HG03558 (cell line): ENCODE data around the gene PPFIA4.
"Not testable (repeated sequence)": the region's sequence is repeated elsewhere in the genome, so short reads cannot be mapped to it uniquely, and the experiment has no call there.

ENCODE experiments used
- ATAC-seq: cut with Tn5 transposase; IDR thresholded peaks from one replicate; pipeline ENCODE4 v1.9.1; 2021; ENCODE audit warnings: moderate number of reproducible peaks; ENCODE audit not compliant: unreplicated experiment; ENCODE audit errors: extremely low read depth

The PPFIA4 gene

DNA sequence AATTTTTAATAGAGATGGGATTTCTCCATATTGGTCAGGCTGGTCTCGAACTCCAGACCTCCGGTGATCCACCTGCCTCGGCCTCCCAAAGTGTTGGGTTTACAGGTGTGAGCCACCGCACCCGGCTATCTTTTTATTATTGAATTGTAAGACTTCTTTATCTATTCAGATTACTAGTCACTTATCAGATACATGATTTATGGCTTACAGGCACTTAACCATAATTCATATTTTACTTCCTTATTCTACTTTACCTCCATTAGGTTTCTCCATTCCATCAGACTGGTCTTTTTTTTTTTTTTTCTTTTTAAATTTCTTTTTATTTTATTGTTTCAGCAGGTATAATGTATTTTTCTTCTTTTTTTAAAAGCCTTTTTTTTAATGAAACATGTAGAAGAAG is 14.7 kb upstream of the PPFIA4 start:
- ATAC-seq: no peak

DNA sequence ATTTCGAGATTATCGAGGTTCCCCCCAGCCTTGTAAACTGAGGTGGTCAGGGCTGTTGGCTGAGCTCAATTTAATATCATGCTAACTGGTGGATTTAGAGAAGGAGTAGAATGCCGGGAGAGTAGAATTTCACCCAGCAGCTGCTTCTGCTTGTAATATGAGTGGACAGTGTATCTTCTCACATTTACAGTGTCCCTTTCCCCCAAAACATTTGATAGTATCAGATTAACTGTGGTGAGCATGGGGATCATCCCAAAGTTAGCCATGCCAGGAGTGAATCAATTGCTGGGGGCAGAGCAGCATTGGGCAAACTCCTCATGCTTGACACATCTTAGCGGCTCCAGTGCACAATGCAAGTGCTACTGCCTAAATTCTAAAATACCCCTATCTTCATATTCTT is 9.2 kb upstream of the PPFIA4 start:
- no peak for ATAC-seq

DNA sequence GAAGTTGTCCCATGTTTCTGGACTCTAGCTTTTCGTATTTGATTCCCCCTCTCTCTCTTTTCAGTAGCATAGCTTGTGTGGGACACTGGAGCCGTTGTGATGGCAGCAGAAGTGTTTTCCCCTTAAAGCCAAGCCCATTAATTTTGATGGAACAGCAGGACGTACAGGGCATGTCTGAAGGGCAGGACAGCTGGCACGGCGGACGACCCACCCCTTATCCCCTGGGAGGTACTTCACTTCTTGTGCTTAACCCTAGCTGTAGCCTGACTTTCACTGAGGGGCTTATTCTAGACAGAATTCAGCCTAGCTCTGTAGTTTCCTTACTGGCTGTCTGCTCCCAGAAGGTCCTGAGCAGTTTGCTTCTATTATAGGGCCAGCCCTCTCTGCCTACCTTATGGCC is 8.6 kb upstream of the PPFIA4 start:
- ATAC-seq: no peak

DNA sequence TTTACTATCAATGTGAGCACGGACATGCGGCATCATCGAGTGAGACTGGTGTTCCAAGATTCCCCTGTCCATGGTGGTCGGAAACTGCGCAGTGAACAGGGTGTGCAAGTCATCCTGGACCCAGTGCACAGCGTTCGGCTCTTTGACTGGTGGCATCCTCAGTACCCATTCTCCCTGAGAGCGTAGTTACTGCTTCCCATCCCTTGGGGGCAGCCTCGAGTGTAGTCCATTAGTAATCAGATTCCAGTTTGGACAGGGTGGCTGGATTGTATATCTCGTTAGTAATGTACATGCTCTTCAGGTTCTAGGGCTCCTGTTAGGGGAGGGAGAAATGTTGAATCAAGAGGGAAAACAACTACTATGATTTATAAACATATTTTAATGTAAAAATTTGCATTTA is 3.4 kb upstream of the PPFIA4 start:
- not testable (repeated sequence) for ATAC-seq

DNA sequence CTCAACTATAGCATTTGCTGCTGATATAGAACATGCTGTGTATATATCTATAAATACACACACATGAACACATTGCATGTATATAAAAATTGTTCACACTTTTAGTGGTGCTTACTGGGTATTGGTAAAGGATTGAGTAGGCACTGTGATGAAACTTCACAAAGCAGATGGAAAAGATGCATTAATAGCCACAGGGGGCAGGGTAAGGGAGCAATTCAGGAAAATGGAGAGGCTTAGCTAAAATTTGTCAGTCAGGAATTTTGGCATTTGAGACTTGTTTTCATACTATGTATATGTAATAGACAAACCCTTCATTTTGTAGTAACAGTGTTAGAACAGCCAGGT is 633 bp upstream of the PPFIA4 start:
- ATAC-seq: no peak

DNA sequence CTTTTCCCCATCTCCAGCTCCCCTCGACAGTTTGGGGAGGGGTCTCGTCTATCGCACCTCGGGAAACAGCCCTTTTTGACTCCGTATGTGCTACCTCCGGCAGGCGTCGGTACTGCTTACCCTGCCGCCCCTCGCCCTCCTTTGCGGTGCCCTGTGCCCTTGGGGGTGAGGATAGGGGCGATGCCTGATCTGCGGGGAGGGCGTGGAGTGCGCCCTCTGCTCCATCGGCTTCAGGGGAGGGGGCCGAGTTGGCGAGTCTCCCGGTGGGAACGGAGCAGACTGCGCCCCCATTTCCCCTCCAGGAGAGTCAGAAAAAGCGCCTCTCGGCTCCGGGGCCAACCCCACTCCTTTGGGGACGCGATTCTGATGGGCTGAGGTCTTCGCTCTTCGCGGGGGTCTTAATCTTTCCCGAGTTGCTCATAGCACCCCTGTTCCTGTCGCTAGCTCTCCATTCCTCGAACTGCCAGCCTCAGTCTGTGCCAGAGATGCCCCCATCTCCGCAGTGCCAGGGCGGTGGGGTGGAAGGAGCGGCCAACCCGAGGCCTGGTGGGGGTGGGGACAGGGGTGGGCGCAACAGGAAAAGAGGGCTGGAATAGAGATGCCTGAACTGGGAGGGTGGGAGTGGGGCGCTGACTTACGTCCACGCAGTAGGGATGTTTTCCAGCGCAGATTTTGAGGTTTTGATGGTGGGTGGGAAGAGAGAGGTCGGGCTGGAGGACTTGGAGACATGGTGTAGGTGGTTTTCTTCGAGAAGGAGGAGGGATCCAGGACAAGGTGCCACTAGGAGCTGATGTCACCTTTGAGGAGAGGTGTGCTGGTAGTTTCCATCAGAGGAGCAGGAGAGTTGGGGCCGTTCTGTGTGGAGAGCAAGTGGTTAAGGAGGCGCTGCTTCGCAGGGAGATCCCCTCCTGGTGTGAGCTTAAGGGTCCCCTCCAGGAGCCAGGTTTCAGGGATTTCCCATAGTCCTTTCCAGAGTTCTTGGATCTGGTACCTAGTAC is 674 bp downstream of the PPFIA4 start:
- ATAC-seq: no peak

DNA sequence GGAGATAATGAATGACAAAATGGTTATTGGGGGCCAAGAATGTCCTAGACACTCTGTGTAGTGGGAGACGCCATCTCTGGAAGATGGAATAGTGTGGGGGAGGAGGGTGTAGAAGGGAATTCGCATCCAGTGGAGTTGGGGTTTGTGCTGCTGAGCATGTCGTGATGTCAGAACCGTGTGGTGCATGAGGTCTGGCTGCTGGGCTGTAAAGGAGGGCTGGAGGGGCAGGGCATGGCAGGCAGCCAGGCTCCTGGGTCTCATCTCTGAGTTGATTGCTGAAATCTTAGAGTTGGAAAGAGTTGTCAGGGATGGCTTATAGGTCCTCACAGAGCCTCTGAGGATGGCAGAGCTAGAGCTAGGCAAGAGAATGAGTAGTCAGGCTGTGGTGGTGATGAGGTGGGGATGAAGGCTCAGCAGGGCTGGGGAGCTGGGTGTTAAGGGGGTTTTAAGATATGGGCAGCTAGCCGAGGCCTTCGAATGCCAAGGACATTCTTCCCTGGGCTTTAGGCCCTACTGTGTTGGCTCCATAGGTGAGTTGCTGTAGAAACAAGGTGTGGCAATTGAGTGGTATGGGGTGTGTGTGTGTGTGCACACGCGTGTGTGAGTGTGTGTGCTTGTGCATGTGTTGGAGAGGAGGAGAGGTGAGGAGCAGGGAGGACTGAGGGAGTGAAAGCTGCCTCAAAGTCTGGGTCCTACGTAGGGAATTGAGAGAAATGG is 1.9 kb downstream of the PPFIA4 start:
- no peak for ATAC-seq

DNA sequence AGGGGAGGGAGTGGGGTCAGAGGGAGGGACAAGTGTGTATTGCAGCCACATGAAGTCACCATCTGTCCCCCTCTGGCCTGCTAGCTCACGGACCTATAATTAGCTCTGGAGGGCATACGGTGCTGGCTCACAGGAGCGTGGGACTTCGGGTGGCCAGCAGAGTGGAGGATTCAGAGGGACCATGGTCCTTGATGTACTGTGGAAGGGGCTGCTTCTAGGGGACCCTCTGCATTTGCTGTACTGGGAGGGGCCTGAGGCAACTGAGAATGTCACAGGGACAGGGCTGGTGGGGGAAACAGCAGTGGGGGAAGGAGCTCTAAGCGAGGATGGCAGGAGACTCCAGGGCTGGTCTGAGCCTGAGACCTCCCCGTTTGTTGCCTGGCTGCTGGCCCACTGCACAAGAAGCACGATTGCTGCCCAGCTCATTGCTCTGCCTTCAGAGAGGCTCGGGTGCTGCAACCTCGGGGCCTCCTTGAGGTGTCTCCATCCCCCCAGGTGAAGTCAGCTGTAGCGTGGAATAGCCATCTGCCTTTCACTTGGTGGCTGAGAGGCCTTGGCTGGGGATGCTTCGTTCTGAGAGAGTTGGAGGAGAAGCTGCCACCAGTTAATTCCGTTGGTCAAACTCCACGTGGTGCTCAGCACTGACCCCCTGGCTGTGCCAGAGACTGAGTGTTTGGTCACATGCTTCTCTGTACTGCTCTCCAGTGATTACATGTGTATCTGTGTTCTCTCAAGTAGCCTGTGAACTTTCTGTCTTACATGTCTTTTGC is 2.7 kb downstream of the PPFIA4 start:
- no peak for ATAC-seq

DNA sequence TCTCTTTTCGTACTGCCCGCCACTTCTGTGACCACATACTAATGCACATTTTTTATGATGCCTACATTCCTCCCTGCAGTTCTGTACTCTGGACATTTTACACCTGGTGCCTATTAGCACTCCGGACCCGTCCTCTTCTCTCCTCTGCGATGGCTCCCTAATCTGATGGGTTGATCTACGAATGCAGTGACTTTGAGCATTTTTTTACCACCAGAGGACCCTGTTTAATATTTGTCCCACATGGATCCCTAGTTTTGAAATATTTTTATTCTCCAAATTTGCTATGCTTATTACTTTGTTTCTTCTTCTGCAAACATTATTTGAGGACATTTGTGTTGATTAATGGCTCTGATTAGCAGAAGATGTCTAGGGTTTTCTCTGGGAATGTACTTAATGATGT is 5.2 kb downstream of the PPFIA4 start:
- no peak for ATAC-seq

DNA sequence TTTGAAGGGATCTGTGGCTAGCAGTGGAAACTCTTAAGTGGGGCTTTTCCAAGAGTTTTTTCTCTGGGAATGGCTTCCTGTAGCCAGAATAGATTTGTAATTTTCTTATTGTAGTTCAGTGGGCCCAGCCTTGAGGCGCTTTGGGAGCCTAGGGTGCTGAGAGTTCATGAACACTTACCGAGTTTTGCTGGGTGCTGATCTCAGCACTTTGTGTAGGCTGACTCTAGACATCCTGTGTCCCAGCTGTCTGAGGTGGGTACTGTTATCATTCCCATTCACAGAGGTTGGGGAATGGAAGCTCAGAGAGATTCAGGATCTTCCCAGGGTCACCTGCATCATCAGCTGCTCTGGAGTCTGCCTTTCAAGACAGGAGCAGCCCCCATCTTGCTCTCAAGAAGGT is 7.0 kb downstream of the PPFIA4 start:
- ATAC-seq: no peak

DNA sequence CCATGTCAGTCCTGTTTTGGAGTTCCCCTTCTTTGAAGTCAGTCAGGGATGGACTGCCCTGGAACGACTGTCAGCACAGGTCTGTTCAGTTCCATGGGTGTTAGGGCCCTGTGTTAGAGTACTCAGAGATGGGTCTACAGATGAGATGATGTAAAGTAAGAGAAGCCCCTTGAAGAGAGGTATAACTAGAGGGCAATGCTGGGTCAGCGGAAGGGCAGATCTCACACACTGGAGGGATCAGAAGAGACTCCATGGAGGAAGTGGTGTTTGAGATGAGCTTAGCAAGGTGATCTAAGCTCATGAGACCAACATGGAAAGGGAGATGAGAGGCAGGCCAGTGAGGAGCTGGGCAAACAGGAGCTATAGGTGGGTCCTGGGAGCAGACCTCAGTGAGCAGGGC is 7.6 kb downstream of the PPFIA4 start:
- no peak for ATAC-seq

DNA sequence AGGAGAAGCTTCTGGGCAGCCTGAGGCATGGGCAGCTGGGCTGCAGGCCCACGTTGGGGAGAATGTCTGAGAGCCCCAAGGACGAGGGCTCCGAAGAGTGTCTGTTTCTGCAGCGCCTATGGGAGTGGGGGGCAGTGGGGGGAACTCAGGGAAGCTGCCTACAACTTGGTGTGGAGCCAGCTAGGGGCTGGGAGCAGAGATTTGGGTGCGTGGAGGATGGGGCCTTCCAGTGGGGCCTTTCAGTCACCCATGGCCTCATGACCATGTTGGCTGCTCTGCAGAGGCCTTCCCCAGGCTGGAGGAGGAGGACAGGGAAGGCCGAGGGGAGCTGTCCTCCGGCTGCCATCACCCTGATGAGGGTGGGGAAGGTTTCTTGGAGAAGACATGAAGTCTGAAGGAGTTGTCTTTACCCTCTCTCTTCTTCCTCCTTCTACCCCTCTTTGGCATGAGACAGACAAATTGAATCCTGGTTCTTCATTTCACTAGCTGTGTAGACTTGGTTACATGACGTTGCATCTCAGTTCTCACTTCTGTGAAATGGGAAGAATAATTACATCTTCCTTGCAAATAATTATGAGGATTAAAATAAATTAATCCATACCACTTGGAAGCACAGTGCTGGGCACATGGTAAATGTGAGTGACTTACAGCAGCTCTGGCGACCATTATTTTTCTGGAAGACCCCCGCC is 8.3 kb downstream of the PPFIA4 start:
- ATAC-seq: no peak

DNA sequence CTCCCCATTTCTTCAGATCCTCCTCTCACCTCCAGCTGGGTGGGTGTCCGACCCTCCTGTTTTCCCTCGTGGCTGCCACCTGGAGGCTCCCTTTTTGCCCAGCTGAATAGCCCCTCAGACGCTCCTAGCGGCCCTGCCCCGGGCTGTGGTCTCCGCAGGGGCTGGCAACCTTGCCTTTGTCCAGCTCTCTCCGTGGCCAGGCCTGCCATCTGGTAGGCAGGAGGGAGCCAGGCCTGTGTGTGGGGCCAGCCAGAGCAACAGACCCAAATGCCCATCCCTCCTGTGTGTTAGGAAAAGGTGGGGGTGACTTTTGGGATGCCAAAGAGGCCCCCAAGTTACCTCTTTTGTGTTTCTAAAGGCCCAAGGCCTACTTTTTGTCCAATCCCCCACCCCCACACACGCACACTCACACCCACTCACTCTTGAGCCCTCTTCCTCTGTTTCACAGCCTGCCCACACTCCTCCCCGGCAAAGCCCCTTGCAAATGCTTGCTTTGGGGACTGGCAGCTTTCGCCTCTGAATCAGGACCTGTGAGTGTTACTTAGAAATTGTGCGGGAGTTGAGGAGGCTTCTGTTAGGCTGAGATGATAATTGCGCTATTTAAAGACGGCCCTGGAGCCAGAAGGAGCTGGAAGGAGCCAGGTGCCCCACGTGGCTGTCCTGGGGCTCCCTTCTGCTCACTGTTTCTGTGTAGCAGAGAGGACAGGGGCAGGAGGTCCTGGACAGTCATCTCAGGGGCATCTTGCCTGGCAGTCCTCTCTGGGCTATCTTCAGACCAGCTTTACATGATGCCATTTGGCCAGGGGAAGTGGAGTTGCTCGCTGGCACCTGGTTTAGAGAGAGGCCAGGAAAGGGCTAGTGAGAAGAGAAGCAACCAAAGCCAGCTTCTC is 9.1 kb downstream of the PPFIA4 start:
- no peak for ATAC-seq

DNA sequence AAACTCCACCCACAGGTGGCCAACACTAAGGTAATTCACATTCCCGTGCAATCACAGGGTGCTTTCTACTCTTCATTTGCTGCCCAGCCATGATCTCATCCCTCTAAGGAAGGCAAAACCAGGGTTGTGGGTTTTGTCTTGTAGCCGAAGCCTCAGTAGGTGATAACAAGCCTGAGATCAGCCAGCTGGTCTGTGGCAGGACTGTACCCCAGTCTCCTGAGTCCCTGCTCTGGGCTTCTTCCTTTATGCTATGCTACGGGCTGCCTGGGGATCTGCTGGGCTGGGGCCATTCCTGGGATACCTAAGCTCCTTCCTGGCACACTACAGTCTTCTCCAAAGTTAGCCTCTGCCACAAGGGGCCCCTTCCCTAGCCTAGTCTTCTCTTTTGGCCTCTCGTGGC is 9.8 kb downstream of the PPFIA4 start:
- ATAC-seq: no peak

DNA sequence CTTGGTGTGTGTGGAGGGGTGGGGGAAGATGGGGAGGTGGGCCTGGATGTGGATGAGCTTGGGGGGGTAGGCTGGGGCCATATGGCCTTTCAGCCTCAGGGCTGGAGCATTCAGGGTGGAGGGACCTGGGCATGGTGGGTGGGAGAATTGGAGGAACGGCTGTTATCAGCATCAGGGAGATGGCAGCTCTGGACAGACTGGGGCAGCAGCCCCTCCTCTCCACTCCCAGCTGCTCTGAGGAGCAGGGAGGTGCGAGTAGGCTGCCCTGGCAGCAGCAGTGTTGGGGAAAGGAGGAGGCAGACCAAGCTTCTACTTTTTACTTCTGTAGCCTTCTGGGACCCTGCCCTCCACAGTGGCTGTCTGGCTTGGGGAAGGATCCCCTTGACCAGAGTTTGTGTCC is 10.2 kb downstream of the PPFIA4 start:
- ATAC-seq: no peak

DNA sequence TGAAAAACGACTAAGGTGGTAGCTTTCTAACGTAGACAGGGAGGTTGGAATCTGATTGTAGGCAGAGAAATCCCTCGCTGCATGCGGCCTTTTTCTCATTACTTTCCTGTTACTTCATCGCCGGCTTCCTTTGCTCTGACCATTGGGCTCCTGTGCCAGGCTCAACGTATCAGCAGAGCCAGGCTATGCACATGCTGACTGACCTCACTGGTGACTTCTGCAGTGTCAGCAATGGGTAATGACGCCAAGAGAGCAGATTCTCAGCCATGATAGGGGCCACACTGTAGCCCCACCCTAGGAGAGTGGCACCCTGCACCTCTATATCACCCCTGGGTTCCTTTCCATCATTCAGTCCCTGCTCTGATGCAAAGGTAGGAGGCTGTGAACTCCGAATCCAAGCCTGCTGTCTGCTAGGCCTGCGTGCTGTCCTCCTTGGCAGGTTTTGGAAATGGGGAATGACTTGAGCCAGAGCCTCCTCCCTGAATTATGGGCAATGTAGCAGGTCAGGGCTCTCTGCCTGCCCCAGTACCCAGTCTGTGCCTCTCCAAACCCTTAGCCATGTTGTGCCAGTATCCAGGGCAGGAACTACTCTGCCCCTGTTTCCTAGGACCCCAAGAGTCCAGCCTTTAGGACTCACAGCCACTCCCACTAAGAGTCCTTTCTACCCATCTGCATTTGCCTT is 11.4 kb downstream of the PPFIA4 start:
- no peak for ATAC-seq

DNA sequence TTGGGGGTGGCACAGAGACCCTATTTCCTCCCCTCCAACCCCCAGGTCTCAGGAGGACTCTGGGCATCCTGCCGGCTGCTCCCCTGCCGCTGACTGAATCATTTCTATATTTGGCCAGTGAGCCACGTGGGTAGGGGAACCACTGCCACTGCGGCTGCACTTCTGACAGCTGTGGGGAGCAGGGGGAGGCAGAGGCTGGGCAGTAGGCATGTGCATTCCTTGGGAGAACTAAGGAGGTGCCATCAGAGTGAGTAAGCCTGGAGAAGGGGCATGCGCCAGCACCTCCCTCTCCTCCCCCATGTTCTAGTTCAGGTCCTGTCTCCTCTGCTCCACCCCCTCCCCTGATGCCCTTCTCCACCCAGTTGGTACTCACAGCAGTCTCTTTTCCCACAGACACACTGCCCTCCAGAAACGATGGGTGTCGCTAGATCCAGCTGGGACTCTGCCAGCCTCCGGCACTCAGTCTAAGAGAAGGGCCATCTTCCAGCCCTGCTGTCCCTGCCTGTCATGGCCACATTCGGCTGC is 12.0 kb downstream of the PPFIA4 start:
- ATAC-seq: no peak

DNA sequence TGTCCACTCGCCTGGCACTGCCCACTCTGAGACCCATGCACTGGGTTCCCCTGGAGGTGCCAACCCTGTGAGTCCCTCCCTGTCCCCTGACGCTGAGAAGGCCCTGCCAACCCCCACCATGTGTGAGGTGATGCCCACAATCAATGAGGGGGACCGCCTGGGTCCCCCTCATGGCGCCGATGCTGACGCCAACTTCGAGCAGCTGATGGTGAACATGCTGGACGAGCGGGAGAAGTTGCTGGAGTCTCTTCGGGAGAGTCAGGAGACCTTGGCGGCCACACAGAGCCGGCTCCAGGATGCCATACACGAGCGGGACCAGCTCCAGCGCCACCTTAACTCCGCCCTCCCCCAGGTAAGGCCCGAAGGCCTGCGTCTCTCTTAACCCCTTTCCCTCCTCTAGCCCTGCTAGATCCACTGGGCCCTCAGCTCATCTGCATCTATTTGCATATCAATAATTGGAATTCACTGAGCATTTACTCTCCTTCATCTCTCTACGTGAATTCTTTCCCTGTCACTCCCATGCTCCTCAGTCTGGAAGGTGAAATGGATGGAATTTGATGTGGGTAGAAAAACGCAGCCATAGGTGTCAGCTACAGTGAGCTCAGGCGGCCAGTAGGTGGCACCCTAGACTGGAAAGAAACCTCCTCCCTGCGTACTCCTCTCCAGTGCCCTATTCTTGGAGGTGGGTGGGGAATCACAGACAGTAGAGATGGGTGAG is 12.8 kb downstream of the PPFIA4 start:
- no peak for ATAC-seq
